Measurements from ENCODE around the gene TSHR.

GRCh38 chr14:80957613-80958012 is 2.2 kb downstream of the TSHR start:
- TF ChIP-seq, protein P1, sequence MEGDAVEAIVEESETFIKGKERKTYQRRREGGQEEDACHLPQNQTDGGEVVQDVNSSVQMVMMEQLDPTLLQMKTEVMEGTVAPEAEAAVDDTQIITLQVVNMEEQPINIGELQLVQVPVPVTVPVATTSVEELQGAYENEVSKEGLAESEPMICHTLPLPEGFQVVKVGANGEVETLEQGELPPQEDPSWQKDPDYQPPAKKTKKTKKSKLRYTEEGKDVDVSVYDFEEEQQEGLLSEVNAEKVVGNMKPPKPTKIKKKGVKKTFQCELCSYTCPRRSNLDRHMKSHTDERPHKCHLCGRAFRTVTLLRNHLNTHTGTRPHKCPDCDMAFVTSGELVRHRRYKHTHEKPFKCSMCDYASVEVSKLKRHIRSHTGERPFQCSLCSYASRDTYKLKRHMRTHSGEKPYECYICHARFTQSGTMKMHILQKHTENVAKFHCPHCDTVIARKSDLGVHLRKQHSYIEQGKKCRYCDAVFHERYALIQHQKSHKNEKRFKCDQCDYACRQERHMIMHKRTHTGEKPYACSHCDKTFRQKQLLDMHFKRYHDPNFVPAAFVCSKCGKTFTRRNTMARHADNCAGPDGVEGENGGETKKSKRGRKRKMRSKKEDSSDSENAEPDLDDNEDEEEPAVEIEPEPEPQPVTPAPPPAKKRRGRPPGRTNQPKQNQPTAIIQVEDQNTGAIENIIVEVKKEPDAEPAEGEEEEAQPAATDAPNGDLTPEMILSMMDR (conservative IDR thresholded peaks at IDR 0.05; ENCODE audit: low read depth, low read length): no peak
- TF ChIP-seq EZH2 (IDR thresholded peaks at IDR 0.05; ENCODE audit: low read length, unreplicated experiment) (no peak), EZH2phosphoT487 (IDR thresholded peaks at IDR 0.05; ENCODE audit: borderline replicate concordance, low read length) (no peak)
